ENCODE results near the gene EHMT1.

DNA sequence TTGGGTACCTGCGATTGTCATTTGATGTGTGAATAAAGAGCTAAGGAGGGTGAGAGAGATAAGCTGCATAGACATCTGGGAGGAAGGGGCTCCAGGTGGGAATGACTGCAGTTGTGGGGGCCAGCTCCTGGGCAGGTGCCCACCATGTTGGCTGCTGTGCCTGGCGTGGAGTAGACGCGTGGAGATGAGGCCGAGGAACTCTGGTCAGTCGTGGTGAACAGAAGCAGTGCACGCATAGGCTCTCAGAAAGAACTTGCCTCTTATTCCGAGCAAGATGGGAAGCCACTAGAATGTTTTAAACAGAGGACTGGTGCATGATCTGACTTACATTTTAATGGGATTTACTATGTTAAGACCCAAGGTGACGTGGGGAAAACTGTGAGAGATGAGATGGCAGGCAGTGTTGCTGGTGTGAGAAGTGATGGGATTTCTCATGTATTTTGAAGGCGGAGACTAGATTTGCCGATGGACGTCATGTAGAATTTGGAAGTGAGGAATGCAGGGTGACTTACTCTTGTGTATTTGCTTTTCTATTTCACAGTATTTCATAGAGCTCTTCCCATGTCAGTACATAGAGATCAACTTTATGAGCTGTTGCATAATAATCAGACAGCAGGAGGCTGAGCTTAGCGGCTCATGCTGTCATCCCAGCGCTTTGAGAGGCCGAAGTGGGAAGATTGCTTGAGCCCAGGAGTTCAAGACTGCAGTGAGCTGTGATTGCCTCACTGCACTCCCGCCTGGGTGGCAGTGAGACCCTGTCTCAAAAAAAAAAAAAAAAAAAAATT is 71.1 kb downstream of the EHMT1 start:
- no peak for TF ChIP-seq MBD1 (CRISPR knock-in tag; IDR thresholded peaks at IDR 0.05)
- TF ChIP-seq IRF2 (CRISPR knock-in tag; IDR thresholded peaks at IDR 0.05) = no peak
- TF ChIP-seq CTCF (IDR thresholded peaks at IDR 0.05 in 2 of 3, conservative IDR thresholded peaks at IDR 0.05 in 1 of 3; ENCODE audit: insufficient read depth in 2 of 3, low read depth in 1 of 3, low read length in 3 of 3) = no peak
- TF ChIP-seq, protein P1, sequence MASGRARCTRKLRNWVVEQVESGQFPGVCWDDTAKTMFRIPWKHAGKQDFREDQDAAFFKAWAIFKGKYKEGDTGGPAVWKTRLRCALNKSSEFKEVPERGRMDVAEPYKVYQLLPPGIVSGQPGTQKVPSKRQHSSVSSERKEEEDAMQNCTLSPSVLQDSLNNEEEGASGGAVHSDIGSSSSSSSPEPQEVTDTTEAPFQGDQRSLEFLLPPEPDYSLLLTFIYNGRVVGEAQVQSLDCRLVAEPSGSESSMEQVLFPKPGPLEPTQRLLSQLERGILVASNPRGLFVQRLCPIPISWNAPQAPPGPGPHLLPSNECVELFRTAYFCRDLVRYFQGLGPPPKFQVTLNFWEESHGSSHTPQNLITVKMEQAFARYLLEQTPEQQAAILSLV (tag; IDR thresholded peaks at IDR 0.05) = no peak
- no peak for TF ChIP-seq TEAD1 (CRISPR knock-in tag; IDR thresholded peaks at IDR 0.05)
- no peak for TF ChIP-seq MAZ (CRISPR knock-in tag; conservative IDR thresholded peaks at IDR 0.05 in 1 of 2, IDR thresholded peaks at IDR 0.05 in 1 of 2)
- TF ChIP-seq MYBL2 (IDR thresholded peaks at IDR 0.05; ENCODE audit: low read depth) = no peak
- TF ChIP-seq MYBL2 (CRISPR knock-in tag; IDR thresholded peaks at IDR 0.05; ENCODE audit: borderline replicate concordance) = no peak
- no peak for TF ChIP-seq RAD21 (CRISPR knock-in tag; conservative IDR thresholded peaks at IDR 0.05 in 1 of 2, IDR thresholded peaks at IDR 0.05 in 1 of 2)
- no peak for TF ChIP-seq RB1 (IDR thresholded peaks at IDR 0.05; ENCODE audit: low read depth)
- TF ChIP-seq ATF2 (CRISPR knock-in tag; IDR thresholded peaks at IDR 0.05) = no peak
- TF ChIP-seq PHB2 (IDR thresholded peaks at IDR 0.05; ENCODE audit: low read depth) = no peak
- TF ChIP-seq SNIP1 (IDR thresholded peaks at IDR 0.05; ENCODE audit: low read depth) = no peak
- TF ChIP-seq SMARCE1 (IDR thresholded peaks at IDR 0.05) = no peak
- TF ChIP-seq, protein P2, sequence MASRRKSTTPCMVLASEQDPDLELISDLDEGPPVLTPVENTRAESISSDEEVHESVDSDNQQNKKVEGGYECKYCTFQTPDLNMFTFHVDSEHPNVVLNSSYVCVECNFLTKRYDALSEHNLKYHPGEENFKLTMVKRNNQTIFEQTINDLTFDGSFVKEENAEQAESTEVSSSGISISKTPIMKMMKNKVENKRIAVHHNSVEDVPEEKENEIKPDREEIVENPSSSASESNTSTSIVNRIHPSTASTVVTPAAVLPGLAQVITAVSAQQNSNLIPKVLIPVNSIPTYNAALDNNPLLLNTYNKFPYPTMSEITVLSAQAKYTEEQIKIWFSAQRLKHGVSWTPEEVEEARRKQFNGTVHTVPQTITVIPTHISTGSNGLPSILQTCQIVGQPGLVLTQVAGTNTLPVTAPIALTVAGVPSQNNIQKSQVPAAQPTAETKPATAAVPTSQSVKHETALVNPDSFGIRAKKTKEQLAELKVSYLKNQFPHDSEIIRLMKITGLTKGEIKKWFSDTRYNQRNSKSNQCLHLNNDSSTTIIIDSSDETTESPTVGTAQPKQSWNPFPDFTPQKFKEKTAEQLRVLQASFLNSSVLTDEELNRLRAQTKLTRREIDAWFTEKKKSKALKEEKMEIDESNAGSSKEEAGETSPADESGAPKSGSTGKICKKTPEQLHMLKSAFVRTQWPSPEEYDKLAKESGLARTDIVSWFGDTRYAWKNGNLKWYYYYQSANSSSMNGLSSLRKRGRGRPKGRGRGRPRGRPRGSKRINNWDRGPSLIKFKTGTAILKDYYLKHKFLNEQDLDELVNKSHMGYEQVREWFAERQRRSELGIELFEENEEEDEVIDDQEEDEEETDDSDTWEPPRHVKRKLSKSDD (conservative IDR thresholded peaks at IDR 0.05; ENCODE audit: low read length) = no peak
